GM21528 (cell line): ENCODE data around the gene LRRC25.

Experiments used
- ATAC-seq: cut with Tn5 transposase; IDR thresholded peaks from one replicate; pipeline ENCODE4 v1.9.1; 2021; ENCODE audit warnings: mild to moderate bottlenecking, moderate library complexity; ENCODE audit not compliant: unreplicated experiment, low FRiP score

The LRRC25 gene

GRCh38 chr19:18425515-18426415 lies 28.3 kb upstream of the LRRC25 start:
- ATAC-seq, result no peak

GRCh38 chr19:18424890-18425514 lies 27.6 kb upstream of the LRRC25 start:
- no peak for ATAC-seq

GRCh38 chr19:18424122-18424889 lies 26.9 kb upstream of the LRRC25 start:
- ATAC-seq, result no peak

GRCh38 chr19:18423258-18424020 lies 26.0 kb upstream of the LRRC25 start:
- no peak for ATAC-seq

GRCh38 chr19:18422530-18423191 lies 25.2 kb upstream of the LRRC25 start:
- ATAC-seq, result no peak

- ATAC-seq, result no peak
These were observed 24.0 kb upstream of the LRRC25 start for GRCh38 chr19:18421371-18421959.

GRCh38 chr19:18420930-18421329 lies 23.5 kb upstream of the LRRC25 start:
- no peak for ATAC-seq

- ATAC-seq, result peak; percentile 12
These were observed 22.5 kb upstream of the LRRC25 start for GRCh38 chr19:18419699-18420460.

GRCh38 chr19:18419195-18419698 lies 21.8 kb upstream of the LRRC25 start, which contains the start of gene SSBP4:
Gene SSBP4, plus strand, starts transcription at chr19:18419398. Its CDS starts 251 bp downstream, at chr19:18419649.
- ATAC-seq, result peak; percentile 37

GRCh38 chr19:18418483-18419194 lies 21.2 kb upstream of the LRRC25 start:
- ATAC-seq, result no peak

GRCh38 chr19:18418029-18418482 lies 20.6 kb upstream of the LRRC25 start:
- no peak for ATAC-seq

- ATAC-seq, result no peak
These were observed 20.0 kb upstream of the LRRC25 start for GRCh38 chr19:18417250-18418028.

- ATAC-seq, result no peak
These were observed 19.4 kb upstream of the LRRC25 start for GRCh38 chr19:18416778-18417249.

- no peak for ATAC-seq
These were observed 17.9 kb upstream of the LRRC25 start for GRCh38 chr19:18415178-18415867.

- no peak for ATAC-seq
These were observed 17.2 kb upstream of the LRRC25 start for GRCh38 chr19:18414504-18415177.
